Articular chondrocyte of knee joint (primary cell): Measurements from ENCODE around the gene DYNLL2. TPM values are rescaled to one million over a fixed set of nuclear protein-coding genes. Genes with fewer than 3 reads are reported as not detected.

Experiments
- total RNA-seq: library from RNA; depleted of rRNA; stranded (reverse); fragments of >200 nt; gene quantifications from 2 replicates; pipeline ENCODE4 v1.2.3, GENCODE V29; 2012

DYNLL2 gene
- total RNA-seq = 16.5 and 19.9 TPM in 2 replicates

DNA sequence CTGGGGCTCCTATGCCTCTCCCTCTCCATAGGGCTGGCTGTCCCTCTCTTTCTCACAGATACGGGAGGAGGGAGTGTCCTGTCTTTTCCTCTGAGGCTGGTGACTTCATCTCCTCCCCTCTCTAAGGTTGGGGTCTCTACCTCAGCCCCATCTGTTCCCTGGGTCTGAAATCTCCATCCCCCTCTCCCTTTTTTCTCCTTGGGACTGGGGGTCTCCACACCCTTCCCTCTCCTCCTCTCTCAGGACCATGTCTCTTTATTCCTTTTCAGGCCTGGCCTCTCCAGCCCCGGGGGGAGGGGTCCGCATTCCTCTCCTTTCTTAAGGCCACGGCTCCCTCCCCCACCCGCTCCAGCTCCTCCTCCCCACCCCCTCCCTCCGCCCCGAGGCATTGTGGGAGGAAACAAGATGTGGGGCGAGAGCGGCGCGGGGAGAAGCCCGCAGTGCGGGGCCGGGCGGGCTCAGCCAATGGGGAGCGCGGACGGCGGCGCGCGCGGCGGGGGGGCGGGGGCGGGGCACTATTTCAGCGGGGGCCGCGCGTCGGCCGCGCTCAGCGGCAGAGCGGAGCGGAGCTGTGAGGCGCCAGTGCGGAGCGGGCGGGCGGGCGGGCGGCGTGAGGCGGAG is at the start of gene DYNLL2:
Gene DYNLL2 (plus strand): TSS at position 550 of the 621 bp plus-strand sequence. CDS start 3,672 bp downstream, outside the sequence.

Other genes starting within 250 kb of the DYNLL2 start
- gene MRPS23, start 233.4 kb upstream of the DYNLL2 start, total RNA-seq = 16.3 and 26.4 TPM in 2 replicates
- gene CUEDC1, start 128.0 kb upstream of the DYNLL2 start, total RNA-seq = 25.9 and 31.0 TPM in 2 replicates
- gene VEZF1, start 95.2 kb upstream of the DYNLL2 start, total RNA-seq = 74.5 and 78.3 TPM in 2 replicates
- gene SRSF1, start 76.2 kb upstream of the DYNLL2 start, total RNA-seq = 263 and 290 TPM in 2 replicates
- gene OR4D1, start 65.0 kb downstream of the DYNLL2 start, total RNA-seq = not detected in 2 replicates
- not detected in 2 replicates for gene OR4D2, start 83.6 kb downstream of the DYNLL2 start, total RNA-seq
- not detected in 2 replicates for gene EPX, start 109.3 kb downstream of the DYNLL2 start, total RNA-seq
- 11.9 and 12.8 TPM in 2 replicates for gene MKS1, start 135.8 kb downstream of the DYNLL2 start, total RNA-seq
- gene LPO, start 155.2 kb downstream of the DYNLL2 start, total RNA-seq = under 0.01 TPM in 1 of 2 replicates, not detected in the other
- gene MPO, start 197.5 kb downstream of the DYNLL2 start, total RNA-seq = 0.11 and 0.26 TPM in 2 replicates
- 0.76 and 2.9 TPM in 2 replicates for gene TSPOAP1, start 245.4 kb downstream of the DYNLL2 start, total RNA-seq